GM04503 (cell line): ENCODE results near the gene PLA2G4B.

ENCODE experiments used
- DNase-seq: peaks from one replicate; pipeline ENCODE4 v3.0.0-alpha.2; 2012; ENCODE audit warnings: low read depth

Gene PLA2G4B

GRCh38 chr15:41838400-41838897 is at the start of gene PLA2G4B:
TSS of gene PLA2G4B (plus strand) at chr15:41838847. CDS start at chr15:41838914, 67 bp downstream.
- no peak for DNase-seq

GRCh38 chr15:41789236-41789635 is 49.4 kb upstream of the PLA2G4B start:
- DNase-seq: no peak

GRCh38 chr15:41789662-41790061 is 49.0 kb upstream of the PLA2G4B start:
- no peak for DNase-seq

GRCh38 chr15:41790169-41790568 is 48.5 kb upstream of the PLA2G4B start:
- DNase-seq: no peak

GRCh38 chr15:41790756-41791546 is 47.7 kb upstream of the PLA2G4B start:
- peak; percentile 37 for DNase-seq

- DNase-seq: no peak
Measured at GRCh38 chr15:41791547-41791937, 47.1 kb upstream of the PLA2G4B start.

GRCh38 chr15:41792000-41792637 is 46.5 kb upstream of the PLA2G4B start:
- no peak for DNase-seq

GRCh38 chr15:41794081-41794480 is 44.6 kb upstream of the PLA2G4B start:
- DNase-seq: peak; percentile 50

GRCh38 chr15:41795996-41796856 is 42.4 kb upstream of the PLA2G4B start:
- peak; percentile 58 for DNase-seq

GRCh38 chr15:41797201-41797944 is 41.3 kb upstream of the PLA2G4B start:
- no peak for DNase-seq

- DNase-seq: no peak
Measured at GRCh38 chr15:41798607-41799487, 39.8 kb upstream of the PLA2G4B start.

- DNase-seq: no peak
Measured at GRCh38 chr15:41799488-41799805, 39.2 kb upstream of the PLA2G4B start.

GRCh38 chr15:41801185-41801584 is 37.5 kb upstream of the PLA2G4B start:
- no peak for DNase-seq

GRCh38 chr15:41801850-41802455 is 36.7 kb upstream of the PLA2G4B start:
- DNase-seq: no peak

GRCh38 chr15:41804361-41804760 is 34.3 kb upstream of the PLA2G4B start:
- DNase-seq: no peak

- no peak for DNase-seq
Measured at GRCh38 chr15:41804916-41805666, 33.6 kb upstream of the PLA2G4B start.

- DNase-seq: no peak
Measured at GRCh38 chr15:41805711-41806110, 32.9 kb upstream of the PLA2G4B start.

GRCh38 chr15:41806291-41807181 is 32.1 kb upstream of the PLA2G4B start:
- DNase-seq: no peak

- no peak for DNase-seq
Measured at GRCh38 chr15:41809121-41809520, 29.5 kb upstream of the PLA2G4B start.
